ENCODE results near the gene CDK9. TPM values are rescaled to one million over a fixed set of nuclear protein-coding genes. Genes with fewer than 3 reads are reported as not detected.

CDK9 gene
- polyA plus RNA-seq, 1 donor (not counting 4 experiments of a cell fraction or from before 2014, with no cell fraction given), result 47.8 TPM

DNA sequence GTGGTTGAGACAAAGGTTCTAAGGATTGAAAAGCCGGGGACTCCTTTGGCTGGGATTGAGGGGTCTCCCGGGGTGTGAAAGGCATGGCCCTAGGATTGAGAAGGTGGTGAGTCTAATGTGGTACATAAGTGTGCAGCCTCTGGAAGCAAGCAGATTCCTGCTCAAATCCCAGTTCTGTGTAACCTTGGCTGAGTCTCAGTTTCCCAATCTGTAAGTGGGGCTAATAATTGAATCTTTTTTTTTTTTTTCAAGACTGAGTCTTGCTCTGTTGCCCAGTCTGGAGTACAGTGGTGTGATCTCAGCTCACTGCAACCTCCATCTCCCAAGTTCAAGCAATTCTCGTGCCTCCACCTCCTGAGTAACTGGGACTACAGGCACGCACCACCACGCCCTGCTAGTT, 13.2 kb upstream of the CDK9 start:
- no peaks in the 10 kb centered on the region for H3K9me1 ChIP-seq (ENCODE audit: control insufficient read depth, extremely low read depth, insufficient read depth, low read length)
- dilution Hi-C loops (cut with MboI; ENCODE audit: extremely low pct_ligation_motif_present, low sequenced_read_pairs), result no loop called here

GRCh38 chr9:127773272-127773671, 12.6 kb upstream of the CDK9 start:
- Histone ChIP-seq H3K27ac (ENCODE audit: control insufficient read depth, insufficient read depth, low read length) (no peak overlapping the region), H3K36me3 (ENCODE audit: control insufficient read depth in 2 of 2, extremely low read depth in 1 of 2, insufficient read depth in 2 of 2, low read length in 2 of 2) (no peaks in the 10 kb centered on the region), H3K27me3 (ENCODE audit: control insufficient read depth, extremely low read depth, insufficient read depth, low read length) (no peaks in the 10 kb centered on the region), H3K79me2 (ENCODE audit: control insufficient read depth, insufficient read depth, low read length) (no peaks in the 10 kb centered on the region), H3K4me1 (ENCODE audit: control insufficient read depth, extremely low read depth, insufficient read depth, low read length) (peaks cover 10% of the 10 kb centered on the region), H2AFZ (ENCODE audit: control insufficient read depth, low read length) (no peak overlapping the region), H3K9me3 (ENCODE audit: control insufficient read depth, low read depth, low read length) (no peaks in the 10 kb centered on the region), H3K4me3 (ENCODE audit: control insufficient read depth in 2 of 3, extremely low read depth in 1 of 3, insufficient read depth in 2 of 3, low read depth in 1 of 3, low read length in 3 of 3) (no peak overlapping the region), H4K20me1 (ENCODE audit: control insufficient read depth, extremely low read depth, insufficient read depth, low read length) (no peaks in the 10 kb centered on the region), H3K4me2 (ENCODE audit: control insufficient read depth, extremely low read depth, insufficient read depth, low read depth, low read length) (no peak overlapping the region), H3K9me1 (ENCODE audit: control insufficient read depth, extremely low read depth, insufficient read depth, low read length) (no peaks in the 10 kb centered on the region), H3K9ac (ENCODE audit: control insufficient read depth, extremely low read depth, insufficient read depth, low read length) (no peak overlapping the region)
- no peak for FAIRE-seq
- TF ChIP-seq CTCF (optimal IDR thresholded peaks at IDR 0.05 in 1 of 3, IDR thresholded peaks at IDR 0.05 in 1 of 3, conservative IDR thresholded peaks at IDR 0.05 in 1 of 3; ENCODE audit: extremely low read depth in 1 of 3, insufficient read depth in 2 of 3, low read length in 3 of 3), result no peak
- no peak for TF ChIP-seq EZH2 (IDR thresholded peaks at IDR 0.05; ENCODE audit: low read length)
- dilution Hi-C loops (cut with MboI; ENCODE audit: extremely low pct_ligation_motif_present, low sequenced_read_pairs), result no loop called here
- no peak for DNase-seq (ENCODE audit: low read depth, low spot score)

More for the DNA sequence above, 13.2 kb upstream of the CDK9 start:
- TF ChIP-seq EZH2 (IDR thresholded peaks at IDR 0.05; ENCODE audit: low read length), result no peak
- TF ChIP-seq CTCF (optimal IDR thresholded peaks at IDR 0.05 in 1 of 3, IDR thresholded peaks at IDR 0.05 in 1 of 3, conservative IDR thresholded peaks at IDR 0.05 in 1 of 3; ENCODE audit: extremely low read depth in 1 of 3, insufficient read depth in 2 of 3, low read length in 3 of 3), result no peak
- Histone ChIP-seq H3K36me3 (ENCODE audit: control insufficient read depth in 2 of 2, extremely low read depth in 1 of 2, insufficient read depth in 2 of 2, low read length in 2 of 2) (no peaks in the 10 kb centered on the region), H3K79me2 (ENCODE audit: control insufficient read depth, insufficient read depth, low read length) (no peaks in the 10 kb centered on the region), H3K27me3 (ENCODE audit: control insufficient read depth, extremely low read depth, insufficient read depth, low read length) (no peaks in the 10 kb centered on the region), H3K27ac (ENCODE audit: control insufficient read depth, insufficient read depth, low read length) (no peak overlapping the region), H3K4me3 (ENCODE audit: control insufficient read depth in 2 of 3, extremely low read depth in 1 of 3, insufficient read depth in 2 of 3, low read depth in 1 of 3, low read length in 3 of 3) (no peak overlapping the region), H2AFZ (ENCODE audit: control insufficient read depth, low read length) (no peak overlapping the region), H3K4me2 (ENCODE audit: control insufficient read depth, extremely low read depth, insufficient read depth, low read depth, low read length) (no peak overlapping the region), H3K9ac (ENCODE audit: control insufficient read depth, extremely low read depth, insufficient read depth, low read length) (no peak overlapping the region), H3K4me1 (ENCODE audit: control insufficient read depth, extremely low read depth, insufficient read depth, low read length) (peaks cover 10% of the 10 kb centered on the region), H3K9me3 (ENCODE audit: control insufficient read depth, low read depth, low read length) (no peaks in the 10 kb centered on the region), H4K20me1 (ENCODE audit: control insufficient read depth, extremely low read depth, insufficient read depth, low read length) (no peaks in the 10 kb centered on the region)
- no peak for FAIRE-seq
- DNase-seq (ENCODE audit: low read depth, low spot score), result no peak
